Panc1 (cell line): ENCODE data around the gene KIAA0930.

Experiments
- POLR2AphosphoS5 ChIP-seq: IDR thresholded peaks from 2 replicates; pipeline ENCODE4 v1.6.1; 2012; ENCODE audit warnings: mild to moderate bottlenecking, low read depth, low read length, moderate library complexity
- SIN3A ChIP-seq: IDR thresholded peaks from 2 replicates; pipeline ENCODE4 v1.6.1; 2012; ENCODE audit warnings: low read depth, mild to moderate bottlenecking, low read length, moderate library complexity, borderline replicate concordance; ENCODE audit not compliant: insufficient read depth
- TCF7L2 ChIP-seq: IDR thresholded peaks from 2 replicates; pipeline ENCODE4 v1.6.1; 2011; ENCODE audit warnings: mild to moderate bottlenecking, low read depth, low read length, inconsistent platforms
- TF ChIP-seq, protein P1 (sequence below): fragments of 450-650 bp; IDR thresholded peaks from 2 replicates; pipeline ENCODE4 v1.5.1; 2017; ENCODE audit warnings: mild to moderate bottlenecking
- TF ChIP-seq, protein P2 (sequence below), 2 experiments: IDR thresholded peaks; 2 replicates each; pipeline ENCODE4 v1.6.1; 2011 to 2012; ENCODE audit warnings: low read depth in 2 of 2, control low read depth in 1 of 2, low read length in 1 of 2, mild to moderate bottlenecking in 1 of 2, moderate library complexity in 1 of 2; ENCODE audit not compliant: insufficient read depth in 1 of 2

DNA sequence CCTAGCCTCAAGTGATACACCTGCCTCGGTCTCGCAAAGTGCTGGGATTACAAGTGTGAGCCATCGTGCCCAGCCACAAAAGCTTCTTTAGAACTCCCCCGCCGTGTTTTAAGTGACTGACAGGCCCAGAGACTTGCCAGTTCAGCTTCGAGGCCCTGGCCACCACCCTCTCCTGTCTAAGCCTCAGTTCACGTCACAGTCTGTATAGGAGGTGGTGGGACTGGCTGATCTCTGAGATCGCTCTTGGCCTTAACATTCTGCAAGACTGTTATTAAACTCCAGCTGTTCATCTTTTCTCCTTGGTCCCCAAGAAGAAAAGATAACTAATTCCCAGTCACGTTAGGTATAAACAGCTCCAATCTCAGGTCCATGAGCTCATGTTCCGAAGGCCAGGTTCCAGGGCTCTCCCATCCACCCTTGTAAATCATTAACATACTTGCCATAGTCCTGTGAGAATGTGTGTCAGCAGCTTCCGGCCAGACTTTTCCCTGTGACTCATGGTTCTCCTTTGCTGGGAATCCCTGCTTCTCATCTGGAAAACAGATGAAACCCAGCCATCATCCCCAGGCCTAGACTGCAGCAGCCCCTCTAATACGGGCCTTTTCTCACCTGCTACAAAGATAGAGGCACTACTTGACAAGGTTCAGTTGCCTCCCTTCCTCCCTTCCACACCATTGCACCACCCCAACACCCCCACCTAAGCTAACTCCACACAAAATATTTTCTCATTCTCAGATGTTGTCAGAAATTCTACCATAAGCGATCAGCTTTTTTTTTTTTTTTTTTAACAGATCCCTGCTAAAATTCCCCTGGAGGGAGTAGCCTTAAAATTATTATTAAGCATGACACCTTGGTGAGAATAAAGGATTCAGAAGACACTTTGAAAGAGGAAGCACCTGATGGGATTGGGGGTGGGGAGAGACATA, 5.6 kb upstream of the KIAA0930 start:
- TF ChIP-seq, protein P1, sequence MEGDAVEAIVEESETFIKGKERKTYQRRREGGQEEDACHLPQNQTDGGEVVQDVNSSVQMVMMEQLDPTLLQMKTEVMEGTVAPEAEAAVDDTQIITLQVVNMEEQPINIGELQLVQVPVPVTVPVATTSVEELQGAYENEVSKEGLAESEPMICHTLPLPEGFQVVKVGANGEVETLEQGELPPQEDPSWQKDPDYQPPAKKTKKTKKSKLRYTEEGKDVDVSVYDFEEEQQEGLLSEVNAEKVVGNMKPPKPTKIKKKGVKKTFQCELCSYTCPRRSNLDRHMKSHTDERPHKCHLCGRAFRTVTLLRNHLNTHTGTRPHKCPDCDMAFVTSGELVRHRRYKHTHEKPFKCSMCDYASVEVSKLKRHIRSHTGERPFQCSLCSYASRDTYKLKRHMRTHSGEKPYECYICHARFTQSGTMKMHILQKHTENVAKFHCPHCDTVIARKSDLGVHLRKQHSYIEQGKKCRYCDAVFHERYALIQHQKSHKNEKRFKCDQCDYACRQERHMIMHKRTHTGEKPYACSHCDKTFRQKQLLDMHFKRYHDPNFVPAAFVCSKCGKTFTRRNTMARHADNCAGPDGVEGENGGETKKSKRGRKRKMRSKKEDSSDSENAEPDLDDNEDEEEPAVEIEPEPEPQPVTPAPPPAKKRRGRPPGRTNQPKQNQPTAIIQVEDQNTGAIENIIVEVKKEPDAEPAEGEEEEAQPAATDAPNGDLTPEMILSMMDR, result no peak
- TF ChIP-seq POLR2AphosphoS5 (no peak), SIN3A (no peak), TCF7L2 (no peak)
- TF ChIP-seq, protein P2, sequence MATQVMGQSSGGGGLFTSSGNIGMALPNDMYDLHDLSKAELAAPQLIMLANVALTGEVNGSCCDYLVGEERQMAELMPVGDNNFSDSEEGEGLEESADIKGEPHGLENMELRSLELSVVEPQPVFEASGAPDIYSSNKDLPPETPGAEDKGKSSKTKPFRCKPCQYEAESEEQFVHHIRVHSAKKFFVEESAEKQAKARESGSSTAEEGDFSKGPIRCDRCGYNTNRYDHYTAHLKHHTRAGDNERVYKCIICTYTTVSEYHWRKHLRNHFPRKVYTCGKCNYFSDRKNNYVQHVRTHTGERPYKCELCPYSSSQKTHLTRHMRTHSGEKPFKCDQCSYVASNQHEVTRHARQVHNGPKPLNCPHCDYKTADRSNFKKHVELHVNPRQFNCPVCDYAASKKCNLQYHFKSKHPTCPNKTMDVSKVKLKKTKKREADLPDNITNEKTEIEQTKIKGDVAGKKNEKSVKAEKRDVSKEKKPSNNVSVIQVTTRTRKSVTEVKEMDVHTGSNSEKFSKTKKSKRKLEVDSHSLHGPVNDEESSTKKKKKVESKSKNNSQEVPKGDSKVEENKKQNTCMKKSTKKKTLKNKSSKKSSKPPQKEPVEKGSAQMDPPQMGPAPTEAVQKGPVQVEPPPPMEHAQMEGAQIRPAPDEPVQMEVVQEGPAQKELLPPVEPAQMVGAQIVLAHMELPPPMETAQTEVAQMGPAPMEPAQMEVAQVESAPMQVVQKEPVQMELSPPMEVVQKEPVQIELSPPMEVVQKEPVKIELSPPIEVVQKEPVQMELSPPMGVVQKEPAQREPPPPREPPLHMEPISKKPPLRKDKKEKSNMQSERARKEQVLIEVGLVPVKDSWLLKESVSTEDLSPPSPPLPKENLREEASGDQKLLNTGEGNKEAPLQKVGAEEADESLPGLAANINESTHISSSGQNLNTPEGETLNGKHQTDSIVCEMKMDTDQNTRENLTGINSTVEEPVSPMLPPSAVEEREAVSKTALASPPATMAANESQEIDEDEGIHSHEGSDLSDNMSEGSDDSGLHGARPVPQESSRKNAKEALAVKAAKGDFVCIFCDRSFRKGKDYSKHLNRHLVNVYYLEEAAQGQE (IDR thresholded peaks at IDR 0.05; ENCODE audit: insufficient read depth in 1 of 2, low read depth in 2 of 2, low read length in 1 of 2), result no peak
